ENCODE results near the gene FOLR1. TPM values are rescaled to one million over a fixed set of nuclear protein-coding genes. Genes with fewer than 3 reads are reported as not detected.

Gene FOLR1
- total and polyA plus RNA-seq, 11 donors: 0.08 to 0.79 (median 0.30) TPM; not detected in 7

- intact Hi-C loops (cut with DNase I): loop anchor here in 2 of 10 donors (10.0 kb wide), 2 partner anchors 189 to 211 kb away; no protein-coding TSS in a partner anchor
- TF ChIP-seq CTCF (IDR thresholded peaks at IDR 0.05) (no peak), POLR2A (IDR thresholded peaks at IDR 0.05) (no peak)
- WGBS, 4 donors: 16 to 31% (median 19%) methylated on average over 8 to 11 of the region's 11 CpGs
- Histone ChIP-seq H3K4me3 (peak overlapping the region; percentile 58 to 99 (median 88)), H3K27ac (peak overlapping the region in 10 of 12 donors; percentile 96 to 100 (median 99)), H3K9me3 (no peaks in the 10 kb centered on the region), H3K4me1 (peaks cover 0 to 40% (median 17%) of the 10 kb centered on the region in 12 donors), H3K27me3 (no peaks in the 10 kb centered on the region), H3K36me3 (peaks cover 0 to 36% (median 32%) of the 10 kb centered on the region in 9 donors)
- DNase-seq (no peak), ATAC-seq (no peak)
Observed at GRCh38 chr11:72225411-72225951, 33.5 kb downstream of the FOLR1 start.

- ATAC-seq (no peak), DNase-seq (no peak)
- Histone ChIP-seq H3K27me3 (no peaks in the 10 kb centered on the region), H3K9me3 (no peaks in the 10 kb centered on the region), H3K27ac (peak overlapping the region in 1 of 12 donors; percentile 31), H3K4me3 (no peak overlapping the region), H3K4me1 (peaks cover 0 to 52% (median 23%) of the 10 kb centered on the region in 12 donors), H3K36me3 (peaks cover 0 to 48% (median 45%) of the 10 kb centered on the region in 9 donors)
- 82 to 89% (median 88%) methylated on average over 5 of the region's 5 CpGs for WGBS, 4 donors
- TF ChIP-seq CTCF (IDR thresholded peaks at IDR 0.05) (no peak), POLR2A (IDR thresholded peaks at IDR 0.05) (no peak)
- intact Hi-C loops (cut with DNase I): loop anchor here in 2 of 10 donors (10.0 kb wide), 2 partner anchors 188 to 212 kb away; no protein-coding TSS in a partner anchor
Observed at GRCh38 chr11:72226701-72227100, 34.8 kb downstream of the FOLR1 start.

- Histone ChIP-seq H3K4me3 (no peak overlapping the region), H3K27me3 (no peaks in the 10 kb centered on the region), H3K4me1 (peaks cover 0 to 51% (median 18%) of the 10 kb centered on the region in 12 donors), H3K27ac (no peak overlapping the region), H3K36me3 (peaks cover 0 to 57% (median 53%) of the 10 kb centered on the region in 9 donors), H3K9me3 (no peaks in the 10 kb centered on the region)
- TF ChIP-seq POLR2A (IDR thresholded peaks at IDR 0.05) (no peak), CTCF (IDR thresholded peaks at IDR 0.05) (no peak)
- ATAC-seq (no peak), DNase-seq (no peak)
- 72 to 87% (median 83%) methylated on average over 11 to 14 of the region's 14 CpGs for WGBS, 4 donors
- intact Hi-C loops (cut with DNase I): loop anchor here in 2 of 10 donors (10.0 kb wide), 2 partner anchors 187 to 213 kb away; no protein-coding TSS in a partner anchor
Observed at GRCh38 chr11:72227316-72228228, 35.6 kb downstream of the FOLR1 start.
